Measurements from ENCODE around the gene ARID3A. TPM values are rescaled to one million over a fixed set of nuclear protein-coding genes. Genes with fewer than 3 reads are reported as not detected.

ARID3A gene
- total RNA-seq, 1 experiment from 2014 or later = 12.0 TPM

GRCh38 chr19:960601-960938 is 34.7 kb downstream of the ARID3A start:
- DNase-seq (ENCODE audit: low read depth) = no peak

GRCh38 chr19:961866-962620 is 36.2 kb downstream of the ARID3A start:
- DNase-seq (ENCODE audit: low read depth) = peak; percentile 56

GRCh38 chr19:962683-963400 is 37.0 kb downstream of the ARID3A start:
- DNase-seq (ENCODE audit: low read depth) = no peak

GRCh38 chr19:963486-963951 is 37.7 kb downstream of the ARID3A start:
- no peak for DNase-seq (ENCODE audit: low read depth)

- DNase-seq (ENCODE audit: low read depth) = no peak
These were observed 38.3 kb downstream of the ARID3A start for GRCh38 chr19:964116-964520.

- no peak for DNase-seq (ENCODE audit: low read depth)
These were observed 39.2 kb downstream of the ARID3A start for GRCh38 chr19:964761-965694.

GRCh38 chr19:966485-967088 is 40.8 kb downstream of the ARID3A start:
- DNase-seq (ENCODE audit: low read depth) = no peak

GRCh38 chr19:970695-971094 is 44.9 kb downstream of the ARID3A start:
- no peak for DNase-seq (ENCODE audit: low read depth)

- no peak for DNase-seq (ENCODE audit: low read depth)
These were observed 46.0 kb downstream of the ARID3A start for GRCh38 chr19:971795-972194.

- no peak for DNase-seq (ENCODE audit: low read depth)
These were observed 46.4 kb downstream of the ARID3A start for GRCh38 chr19:972281-972680.

GRCh38 chr19:973726-974563 is 48.1 kb downstream of the ARID3A start:
- no peak for DNase-seq (ENCODE audit: low read depth)

GRCh38 chr19:974564-975257 is 48.9 kb downstream of the ARID3A start:
- DNase-seq (ENCODE audit: low read depth) = no peak

- no peak for DNase-seq (ENCODE audit: low read depth)
These were observed 50.6 kb downstream of the ARID3A start for GRCh38 chr19:976476-976875.

GRCh38 chr19:977058-977464 is 51.2 kb downstream of the ARID3A start:
- DNase-seq (ENCODE audit: low read depth) = no peak

- DNase-seq (ENCODE audit: low read depth) = no peak
These were observed 53.5 kb downstream of the ARID3A start for GRCh38 chr19:979318-979741.

GRCh38 chr19:980133-980998 is 54.5 kb downstream of the ARID3A start:
- no peak for DNase-seq (ENCODE audit: low read depth)

GRCh38 chr19:982567-983170 is 56.8 kb downstream of the ARID3A start:
- DNase-seq (ENCODE audit: low read depth) = peak; percentile 84

GRCh38 chr19:984165-984967 is 58.5 kb downstream of the ARID3A start, which contains the start of gene WDR18:
Gene WDR18, plus strand, starts transcription at chr19:984345. Its CDS starts 9 bp downstream, at chr19:984354.
- DNase-seq (ENCODE audit: low read depth) = peak; percentile 95

Data from Daoy (cell line).